ENCODE measurements around the gene TBC1D22A. TPM values are rescaled to one million over a fixed set of nuclear protein-coding genes. Genes with fewer than 3 reads are reported as not detected.

Gene TBC1D22A
- total and polyA plus RNA-seq, 2 experiments from 2014 or later, result 16.6 to 18.5 TPM

- no peak for TF ChIP-seq CTCF (IDR thresholded peaks at IDR 0.05; ENCODE audit: low read depth, low read length)
- DNase-seq (ENCODE audit: low read depth in 1 of 2, low spot score in 1 of 2), result no peak
- H3K4me3 ChIP-seq, result no peak overlapping the region
- no peaks in the 10 kb centered on the region for H3K9me3 ChIP-seq (ENCODE audit: low read depth)
- no peaks in the 10 kb centered on the region for H3K4me1 ChIP-seq (ENCODE audit: low read depth)
- H3K27ac ChIP-seq, result no peak overlapping the region
- no peaks in the 10 kb centered on the region for H3K27me3 ChIP-seq
- H3K36me3 ChIP-seq, result no peaks in the 10 kb centered on the region
These were observed 443.7 kb downstream of the TBC1D22A start for GRCh38 chr22:47206164-47206563.

GRCh38 chr22:47206666-47207218 lies 444.3 kb downstream of the TBC1D22A start:
- Histone ChIP-seq H3K4me3 (no peak overlapping the region), H3K9me3 (ENCODE audit: low read depth) (no peaks in the 10 kb centered on the region), H3K4me1 (ENCODE audit: low read depth) (no peaks in the 10 kb centered on the region), H3K27ac (no peak overlapping the region), H3K36me3 (no peaks in the 10 kb centered on the region), H3K27me3 (no peaks in the 10 kb centered on the region)
- no peak for DNase-seq (ENCODE audit: low read depth in 1 of 2, low spot score in 1 of 2)
- TF ChIP-seq CTCF (IDR thresholded peaks at IDR 0.05; ENCODE audit: low read depth, low read length), result no peak

GRCh38 chr22:47207387-47207786 lies 444.9 kb downstream of the TBC1D22A start:
- no peaks in the 10 kb centered on the region for H3K9me3 ChIP-seq (ENCODE audit: low read depth)
- no peak for TF ChIP-seq CTCF (IDR thresholded peaks at IDR 0.05; ENCODE audit: low read depth, low read length)
- H3K27me3 ChIP-seq, result no peaks in the 10 kb centered on the region

GRCh38 chr22:47207846-47208554 lies 445.6 kb downstream of the TBC1D22A start:
- no peak for DNase-seq (ENCODE audit: low read depth in 1 of 2, low spot score in 1 of 2)
- no peak for TF ChIP-seq CTCF (IDR thresholded peaks at IDR 0.05; ENCODE audit: low read depth, low read length)
- no peaks in the 10 kb centered on the region for H3K9me3 ChIP-seq (ENCODE audit: low read depth)
- H3K4me3 ChIP-seq, result no peak overlapping the region
- no peak overlapping the region for H3K27ac ChIP-seq
- no peaks in the 10 kb centered on the region for H3K4me1 ChIP-seq (ENCODE audit: low read depth)
- H3K27me3 ChIP-seq, result no peaks in the 10 kb centered on the region
- H3K36me3 ChIP-seq, result no peaks in the 10 kb centered on the region

More at GRCh38 chr22:47207387-47207786, 444.9 kb downstream of the TBC1D22A start:
- Histone ChIP-seq H3K36me3 (no peaks in the 10 kb centered on the region), H3K4me3 (no peak overlapping the region), H3K4me1 (ENCODE audit: low read depth) (no peaks in the 10 kb centered on the region), H3K27ac (no peak overlapping the region)
- DNase-seq (ENCODE audit: low read depth in 1 of 2, low spot score in 1 of 2), result no peak

GRCh38 chr22:47208630-47209029 lies 446.2 kb downstream of the TBC1D22A start:
- DNase-seq (ENCODE audit: low read depth in 1 of 2, low spot score in 1 of 2), result no peak
- Histone ChIP-seq H3K9me3 (ENCODE audit: low read depth) (no peaks in the 10 kb centered on the region), H3K36me3 (no peaks in the 10 kb centered on the region), H3K4me1 (ENCODE audit: low read depth) (no peaks in the 10 kb centered on the region), H3K27me3 (no peaks in the 10 kb centered on the region), H3K4me3 (no peak overlapping the region), H3K27ac (no peak overlapping the region)
- no peak for TF ChIP-seq CTCF (IDR thresholded peaks at IDR 0.05; ENCODE audit: low read depth, low read length)

Measured in cardiac muscle cell (in vitro differentiated cells and primary cell).